Spinal cord (tissue), 10 donors: Measurements from ENCODE around the gene EPAS1. TPM values are rescaled to one million over a fixed set of nuclear protein-coding genes. Genes with fewer than 3 reads are reported as not detected.
A peak's percentile ranks its signal among the peaks of the same experiment; 100 is the strongest.

Experiments
- DNase-seq, 6 donors: peaks; one replicate each; pipeline versions ENCODE4 v3.0.0 to v3.0.0-alpha.2; 2013 to 2015; ENCODE audit warnings: low spot score in 6 of 6, low read depth in 4 of 6
- H3K27ac ChIP-seq: one replicate; pipeline ENCODE4 v1.5.1; 2013; ENCODE audit warnings: low read depth, low read length, control low read depth
- H3K27me3 ChIP-seq: one replicate; pipeline ENCODE4 v1.6.1; 2013; ENCODE audit warnings: low read length; ENCODE audit not compliant: control insufficient read depth, insufficient read depth
- H3K36me3 ChIP-seq: one replicate; pipeline ENCODE4 v1.6.1; 2013; ENCODE audit warnings: low read length; ENCODE audit not compliant: control insufficient read depth, insufficient read depth
- H3K4me1 ChIP-seq: one replicate; pipeline ENCODE4 v1.6.1; 2013; ENCODE audit warnings: low read length; ENCODE audit not compliant: control insufficient read depth, insufficient read depth
- H3K4me3 ChIP-seq: one replicate; pipeline ENCODE4 v1.5.1; 2013; ENCODE audit warnings: low read depth, low read length, control low read depth
- H3K9me3 ChIP-seq: one replicate; pipeline ENCODE4 v1.6.1; 2013; ENCODE audit warnings: low read length; ENCODE audit not compliant: control insufficient read depth, insufficient read depth
- WGBS: methylation state at CpG from one replicate; pipeline ENCODE4 v1.1.5; 2013; ENCODE audit warnings: missing lambda C conversion rate; ENCODE audit not compliant: insufficient coverage; 5-methylcytosine and 5-hydroxymethylcytosine counted together
- polyA plus RNA-seq, 2 donors: library from polyadenylated mRNA; unstranded; fragments of 120-200 nt; gene quantifications; one replicate each; pipeline ENCODE4 v1.2.1, GENCODE V29; 2013; ENCODE audit not compliant: insufficient read length in 2 of 2
- small RNA-seq: library from RNA; depleted of rRNA; stranded (forward); fragments of <200 nt; gene quantifications from one replicate; pipeline ENCODE3, GENCODE V24; 2014; ENCODE audit warnings: low replicate concordance
- total RNA-seq, 2 donors: library from RNA; depleted of rRNA in 1 of 2; stranded (reverse); fragments of 120-200 nt in 1 of 2; fragments of >200 nt in 1 of 2; gene quantifications; one replicate each; pipeline versions ENCODE4 v1.2.3 to v1.2.4, GENCODE V29; 2013 to 2014
- donor health status: healthy.

Gene EPAS1
- total and polyA plus RNA-seq, 4 donors, result 29.2 to 53.7 (median 45.0) TPM

GRCh38 chr2:46430992-46431391, 133.8 kb downstream of the EPAS1 start:
- Histone ChIP-seq H3K9me3 (no peaks in the 10 kb centered on the region), H3K27me3 (no peaks in the 10 kb centered on the region), H3K4me3 (no peak overlapping the region), H3K4me1 (no peaks in the 10 kb centered on the region), H3K27ac (no peak overlapping the region), H3K36me3 (no peaks in the 10 kb centered on the region)
- WGBS, result 93% methylated on average over 1 of the region's 1 CpG
- DNase-seq, result no peak

DNA sequence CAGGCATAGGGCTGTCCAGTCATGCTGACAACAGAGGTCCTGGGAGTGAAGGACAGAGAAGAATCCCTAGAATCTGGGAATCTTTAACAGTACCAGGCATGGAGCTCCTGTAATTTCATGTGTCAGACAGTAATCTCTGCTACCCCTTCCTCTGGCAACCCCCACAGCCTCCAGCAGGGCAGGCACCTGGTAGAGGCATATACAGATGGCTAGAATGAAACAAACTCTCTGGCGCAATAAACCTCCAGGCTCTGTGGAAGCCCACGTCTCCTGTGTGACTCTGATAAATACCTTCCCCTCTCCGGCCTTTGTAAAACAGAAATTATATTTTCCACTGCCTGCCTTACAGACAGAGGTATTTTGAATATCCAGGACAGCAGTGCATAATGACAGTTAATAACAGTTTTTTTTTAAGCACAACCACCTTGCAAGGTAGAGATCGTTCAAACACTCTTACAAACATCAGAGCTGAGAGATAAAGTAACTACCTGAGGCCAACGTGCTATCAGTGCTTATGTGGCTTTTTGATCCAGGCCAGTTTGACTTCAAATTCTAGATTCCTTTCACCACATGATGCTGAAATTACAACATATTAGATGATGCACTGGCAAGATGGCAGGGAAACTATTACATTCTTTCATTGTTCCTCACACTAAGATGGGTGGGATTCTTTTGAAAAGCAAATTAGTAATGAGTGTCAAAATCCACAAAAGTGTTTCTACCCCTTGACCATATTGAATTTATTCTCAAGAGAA, 134.5 kb downstream of the EPAS1 start:
- no CpG with 5 or more reads among the region's 5 CpGs for WGBS
- H3K4me3 ChIP-seq, result no peak overlapping the region
- peak in 1 of 6 donors; percentile 40 for DNase-seq
- H3K27me3 ChIP-seq, result no peaks in the 10 kb centered on the region
- no peak overlapping the region for H3K27ac ChIP-seq
- no peaks in the 10 kb centered on the region for H3K4me1 ChIP-seq
- no peaks in the 10 kb centered on the region for H3K9me3 ChIP-seq
- no peaks in the 10 kb centered on the region for H3K36me3 ChIP-seq

DNA sequence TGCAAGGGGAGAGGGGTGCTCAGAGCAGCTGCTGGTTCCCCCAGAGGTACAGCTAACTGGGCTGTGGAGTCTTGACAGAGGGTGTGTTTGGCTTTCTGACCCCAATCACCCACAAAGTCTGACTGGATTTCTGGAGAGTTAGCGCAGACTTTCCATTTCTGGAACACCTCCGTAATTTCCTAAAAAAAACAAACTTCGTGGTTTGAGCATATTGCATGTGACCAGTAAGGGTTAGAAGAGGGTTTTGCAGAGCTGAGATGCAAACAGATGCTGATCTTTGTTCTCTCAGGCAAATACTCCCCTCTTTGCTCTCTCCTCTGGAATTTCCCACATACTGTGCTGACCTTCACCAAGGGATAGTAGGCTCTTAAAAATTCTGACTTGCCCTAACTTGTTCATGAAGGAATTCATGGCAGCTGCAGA, 137.7 kb downstream of the EPAS1 start:
- H3K4me3 ChIP-seq, result no peak overlapping the region
- DNase-seq, result no peak
- no peaks in the 10 kb centered on the region for H3K9me3 ChIP-seq
- no peaks in the 10 kb centered on the region for H3K4me1 ChIP-seq
- H3K27ac ChIP-seq, result no peak overlapping the region
- WGBS, result no CpG with 5 or more reads among the region's 3 CpGs
- H3K27me3 ChIP-seq, result no peaks in the 10 kb centered on the region
- no peaks in the 10 kb centered on the region for H3K36me3 ChIP-seq

DNA sequence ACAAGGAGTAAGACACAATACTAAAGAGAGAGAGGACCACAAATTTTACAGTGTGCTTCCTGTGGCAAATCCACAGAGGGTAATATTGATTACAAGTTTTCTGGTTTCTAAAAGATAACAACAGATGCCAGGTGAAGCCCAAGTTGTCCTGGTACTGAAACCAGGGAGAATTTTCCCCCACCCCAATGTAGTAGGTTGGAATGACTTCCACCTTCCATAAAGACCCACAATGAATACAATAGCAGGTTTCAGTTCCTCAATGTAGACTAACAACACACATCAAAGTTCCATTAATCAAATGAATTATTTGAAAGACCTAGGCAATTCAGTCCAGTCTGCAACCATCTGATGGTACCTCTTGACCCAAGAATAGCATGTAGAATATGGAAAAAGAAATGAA, 138.1 kb downstream of the EPAS1 start:
- no peak overlapping the region for H3K27ac ChIP-seq
- no peaks in the 10 kb centered on the region for H3K9me3 ChIP-seq
- H3K27me3 ChIP-seq, result no peaks in the 10 kb centered on the region
- H3K36me3 ChIP-seq, result no peaks in the 10 kb centered on the region
- H3K4me1 ChIP-seq, result no peaks in the 10 kb centered on the region
- no peak overlapping the region for H3K4me3 ChIP-seq
- no peak for DNase-seq

GRCh38 chr2:46435796-46436360, 138.7 kb downstream of the EPAS1 start:
- 31% methylated on average over 1 of the region's 4 CpGs for WGBS

More at GRCh38 chr2:46435796-46436360, 138.7 kb downstream of the EPAS1 start:
- Histone ChIP-seq H3K4me1 (no peaks in the 10 kb centered on the region), H3K9me3 (no peaks in the 10 kb centered on the region), H3K36me3 (no peaks in the 10 kb centered on the region), H3K27me3 (no peaks in the 10 kb centered on the region), H3K4me3 (no peak overlapping the region), H3K27ac (peak overlapping the region; percentile 0)
- DNase-seq, result peak in 1 of 6 donors; percentile 35

Small RNAs within 50 kb of the gene (small RNA-seq; reads per million reads assigned to genes)
- not detected for gene RF00017

Other genes with a start within 250 kb of the EPAS1 start
- not detected for gene TMEM247, start 182.2 kb downstream of the EPAS1 start, total RNA-seq
- gene TMEM247, start 182.2 kb downstream of the EPAS1 start, polyA plus RNA-seq, result not detected
- 10 to 100 TPM; 59.7 to 61.0 TPM for gene RHOQ, start 245.1 kb downstream of the EPAS1 start, total RNA-seq
- 10 to 100 TPM; 50.9 to 52.6 TPM for gene RHOQ, start 245.1 kb downstream of the EPAS1 start, polyA plus RNA-seq
- gene ATP6V1E2, start 245.2 kb downstream of the EPAS1 start, total RNA-seq, result 1 to 10 TPM; 5.4 to 8.9 TPM
- gene ATP6V1E2, start 245.2 kb downstream of the EPAS1 start, polyA plus RNA-seq, result 10 to 100 TPM in 1 of 2 donors, 1 to 10 TPM in 1; 6.7 to 10.2 TPM